Gastroesophageal sphincter (tissue), 3 donors: Measurements from ENCODE around the gene CCDC34.

Source experiments
- POLR2A ChIP-seq, 2 donors: fragments of 450-650 bp; IDR thresholded peaks; one replicate each; pipeline ENCODE4 v1.6.1; 2017; ENCODE audit warnings: antibody characterized with exemption in 2 of 2, mild to moderate bottlenecking in 2 of 2, moderate library complexity in 1 of 2
- POLR2AphosphoS5 ChIP-seq: sonication (generic); formaldehyde crosslinking; IDR thresholded peaks from one replicate; pipeline ENCODE4 v1.6.1; 2017; ENCODE audit warnings: antibody characterized with exemption
- TF ChIP-seq, protein P1 (sequence below), 4 experiments: fragments of 200-600 bp in 2 of 4; fragments of 450-650 bp in 2 of 4; sonication (generic) in 1 of 4; IDR thresholded peaks; one replicate each; pipeline ENCODE4 v1.5.1; 2017 to 2019; ENCODE audit warnings: antibody characterized with exemption in 4 of 4, mild to moderate bottlenecking in 2 of 4, moderate library complexity in 2 of 4

DNA sequence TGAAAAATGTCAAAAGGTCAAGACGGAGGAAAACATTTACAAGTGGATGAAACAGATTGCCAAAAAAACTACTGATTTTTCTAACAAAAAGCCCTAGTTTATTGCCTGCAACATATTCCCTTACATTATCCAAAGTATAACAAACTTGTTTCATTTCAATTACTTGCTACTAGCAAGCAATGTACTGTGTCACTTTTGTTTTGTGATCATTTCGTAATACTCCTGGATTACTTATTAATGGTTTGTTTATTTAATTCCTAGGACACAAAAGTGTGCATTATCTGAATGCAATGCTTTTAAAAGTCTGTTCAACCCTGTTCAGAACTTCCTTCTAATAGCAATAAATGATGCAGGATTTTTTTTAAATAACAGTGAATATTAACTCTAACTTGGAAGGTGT is 50.9 kb downstream of the CCDC34 start:
- TF ChIP-seq, protein P1, sequence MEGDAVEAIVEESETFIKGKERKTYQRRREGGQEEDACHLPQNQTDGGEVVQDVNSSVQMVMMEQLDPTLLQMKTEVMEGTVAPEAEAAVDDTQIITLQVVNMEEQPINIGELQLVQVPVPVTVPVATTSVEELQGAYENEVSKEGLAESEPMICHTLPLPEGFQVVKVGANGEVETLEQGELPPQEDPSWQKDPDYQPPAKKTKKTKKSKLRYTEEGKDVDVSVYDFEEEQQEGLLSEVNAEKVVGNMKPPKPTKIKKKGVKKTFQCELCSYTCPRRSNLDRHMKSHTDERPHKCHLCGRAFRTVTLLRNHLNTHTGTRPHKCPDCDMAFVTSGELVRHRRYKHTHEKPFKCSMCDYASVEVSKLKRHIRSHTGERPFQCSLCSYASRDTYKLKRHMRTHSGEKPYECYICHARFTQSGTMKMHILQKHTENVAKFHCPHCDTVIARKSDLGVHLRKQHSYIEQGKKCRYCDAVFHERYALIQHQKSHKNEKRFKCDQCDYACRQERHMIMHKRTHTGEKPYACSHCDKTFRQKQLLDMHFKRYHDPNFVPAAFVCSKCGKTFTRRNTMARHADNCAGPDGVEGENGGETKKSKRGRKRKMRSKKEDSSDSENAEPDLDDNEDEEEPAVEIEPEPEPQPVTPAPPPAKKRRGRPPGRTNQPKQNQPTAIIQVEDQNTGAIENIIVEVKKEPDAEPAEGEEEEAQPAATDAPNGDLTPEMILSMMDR (IDR thresholded peaks at IDR 0.05), result no peak
- TF ChIP-seq POLR2AphosphoS5 (no peak), POLR2A (IDR thresholded peaks at IDR 0.05) (no peak)
